ENCODE data around the gene ZFP82.

ZFP82 gene

GRCh38 chr19:36398571-36398970 lies 19.9 kb downstream of the ZFP82 start:
- no peaks in the 10 kb centered on the region for H3K27me3 Mint-ChIP-seq (ENCODE audit: low read depth)
- H3K4me3 Mint-ChIP-seq = no peak overlapping the region
- peaks cover 64% of the 10 kb centered on the region for H3K36me3 Mint-ChIP-seq (ENCODE audit: low read depth)
- no peak overlapping the region for H3K27ac Mint-ChIP-seq
- H3K4me1 Mint-ChIP-seq (ENCODE audit: low read depth) = no peaks in the 10 kb centered on the region
- peaks cover 49% of the 10 kb centered on the region for H3K9me3 Mint-ChIP-seq

DNA sequence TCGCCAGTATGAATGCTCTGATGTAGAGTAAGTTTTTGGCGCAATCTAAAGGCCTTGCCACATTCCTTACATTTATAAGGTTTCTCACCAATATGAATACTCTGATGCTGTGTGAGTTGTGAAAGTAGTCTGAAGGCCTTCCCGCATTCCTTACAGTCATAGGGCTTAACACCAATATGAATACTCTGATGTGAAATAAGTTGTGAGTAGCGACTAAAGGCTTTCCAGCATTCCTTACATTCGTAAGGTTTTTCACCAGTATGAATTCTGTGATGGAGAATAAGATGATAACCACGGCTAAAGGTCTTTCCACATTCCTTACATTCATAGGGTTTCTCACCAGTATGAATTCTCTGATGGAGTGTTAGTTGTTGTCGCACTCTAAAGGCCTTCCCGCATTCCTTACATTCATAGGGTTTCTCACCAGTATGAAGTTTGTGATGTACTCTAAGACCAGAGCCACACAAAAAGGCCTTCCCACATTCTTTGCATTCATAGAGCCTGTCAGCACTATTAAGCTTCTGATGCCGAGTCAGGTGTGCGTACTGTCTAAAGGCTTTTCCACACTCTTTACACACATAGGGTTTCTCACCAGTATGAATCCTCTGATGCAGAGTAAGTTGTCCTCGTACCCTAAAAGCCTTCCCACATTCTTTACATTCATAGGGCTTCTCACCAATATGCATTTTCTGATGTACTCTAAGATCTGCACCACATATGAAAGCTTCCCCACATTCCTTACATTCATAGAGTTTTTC lies 25.3 kb downstream of the ZFP82 start:
- peaks cover 51% of the 10 kb centered on the region for H3K36me3 Mint-ChIP-seq (ENCODE audit: low read depth)
- no peak overlapping the region for H3K4me3 Mint-ChIP-seq
- H3K27ac Mint-ChIP-seq = no peak overlapping the region

DNA sequence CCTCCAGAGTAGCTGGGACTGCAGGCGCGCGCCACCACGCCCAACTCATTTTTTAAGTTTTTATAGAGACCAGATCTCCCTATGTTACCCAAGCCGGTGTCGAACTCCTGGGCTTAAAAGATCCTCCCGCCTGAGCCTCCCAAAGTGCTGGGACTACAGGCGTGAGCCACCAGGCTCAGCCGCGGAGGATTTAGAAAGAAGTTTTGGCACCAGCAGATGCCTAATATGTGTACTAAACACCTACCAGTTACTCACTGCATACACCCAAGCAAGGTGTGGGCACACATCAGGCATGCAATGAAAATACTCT lies 39.0 kb downstream of the ZFP82 start:
- Mint-ChIP-seq H3K36me3 (ENCODE audit: low read depth) (peaks cover 2% of the 10 kb centered on the region), H3K27me3 (ENCODE audit: low read depth) (no peaks in the 10 kb centered on the region), H3K4me1 (ENCODE audit: low read depth) (peaks cover 12% of the 10 kb centered on the region), H3K4me3 (peak overlapping the region; percentile 86), H3K27ac (peak overlapping the region; percentile 36), H3K9me3 (peaks cover 18% of the 10 kb centered on the region)

More for the DNA sequence above, 25.3 kb downstream of the ZFP82 start:
- H3K27me3 Mint-ChIP-seq (ENCODE audit: low read depth) = no peaks in the 10 kb centered on the region
- no peaks in the 10 kb centered on the region for H3K4me1 Mint-ChIP-seq (ENCODE audit: low read depth)
- peaks cover 59% of the 10 kb centered on the region for H3K9me3 Mint-ChIP-seq

- no peaks in the 10 kb centered on the region for H3K27me3 Mint-ChIP-seq (ENCODE audit: low read depth)
- peaks cover 2% of the 10 kb centered on the region for H3K36me3 Mint-ChIP-seq (ENCODE audit: low read depth)
- H3K4me3 Mint-ChIP-seq = peak within 1 kb of the TSS; percentile 86
- peaks cover 18% of the 10 kb centered on the region for H3K9me3 Mint-ChIP-seq
- H3K4me1 Mint-ChIP-seq (ENCODE audit: low read depth) = peaks cover 12% of the 10 kb centered on the region
- H3K27ac Mint-ChIP-seq = peak within 1 kb of the TSS; percentile 88
Observed at GRCh38 chr19:36378625-36379509, 39.6 kb downstream of the ZFP82 start, which contains the start of gene ZFP14. Gene ZFP14, minus strand, starts transcription at chr19:36379201. Its CDS starts 11,309 bp downstream, at chr19:36367892.

- peak overlapping the region; percentile 88 for H3K27ac Mint-ChIP-seq
- H3K36me3 Mint-ChIP-seq (ENCODE audit: low read depth) = peaks cover under 1% of the 10 kb centered on the region
- H3K4me3 Mint-ChIP-seq = peak overlapping the region; percentile 86
- H3K27me3 Mint-ChIP-seq (ENCODE audit: low read depth) = no peaks in the 10 kb centered on the region
- peaks cover 12% of the 10 kb centered on the region for H3K4me1 Mint-ChIP-seq (ENCODE audit: low read depth)
- H3K9me3 Mint-ChIP-seq = peaks cover 19% of the 10 kb centered on the region
Observed at GRCh38 chr19:36377541-36378178, 40.8 kb downstream of the ZFP82 start.

DNA sequence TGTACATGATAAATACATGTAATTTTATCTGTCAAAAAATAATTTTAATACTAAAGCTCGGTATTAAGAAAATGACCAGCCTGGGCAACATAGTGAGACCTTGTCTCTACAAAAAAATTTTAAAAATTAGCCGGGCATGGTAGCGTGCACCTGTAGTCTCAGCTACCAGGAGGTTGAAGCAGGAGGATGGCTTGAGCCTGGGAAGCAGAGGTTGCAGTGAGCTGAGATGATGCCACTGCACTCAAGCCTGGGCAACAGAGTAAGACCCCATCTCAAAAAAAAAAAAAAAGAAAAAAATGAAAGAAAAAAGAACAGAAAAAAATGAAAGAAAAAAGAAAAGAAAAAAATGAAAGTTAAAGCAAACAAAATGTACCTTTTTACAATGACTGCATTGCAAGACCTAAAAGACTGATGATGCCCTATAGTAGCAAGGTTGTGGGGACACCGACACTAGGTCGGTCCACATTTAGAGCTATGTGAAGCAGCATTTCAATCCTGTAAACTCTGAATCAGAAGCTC lies 44.7 kb downstream of the ZFP82 start:
- Mint-ChIP-seq H3K36me3 (ENCODE audit: low read depth) (peaks cover 18% of the 10 kb centered on the region), H3K4me1 (ENCODE audit: low read depth) (peaks cover 11% of the 10 kb centered on the region), H3K9me3 (peaks cover 39% of the 10 kb centered on the region), H3K27me3 (ENCODE audit: low read depth) (no peaks in the 10 kb centered on the region), H3K4me3 (no peak overlapping the region), H3K27ac (no peak overlapping the region)

DNA sequence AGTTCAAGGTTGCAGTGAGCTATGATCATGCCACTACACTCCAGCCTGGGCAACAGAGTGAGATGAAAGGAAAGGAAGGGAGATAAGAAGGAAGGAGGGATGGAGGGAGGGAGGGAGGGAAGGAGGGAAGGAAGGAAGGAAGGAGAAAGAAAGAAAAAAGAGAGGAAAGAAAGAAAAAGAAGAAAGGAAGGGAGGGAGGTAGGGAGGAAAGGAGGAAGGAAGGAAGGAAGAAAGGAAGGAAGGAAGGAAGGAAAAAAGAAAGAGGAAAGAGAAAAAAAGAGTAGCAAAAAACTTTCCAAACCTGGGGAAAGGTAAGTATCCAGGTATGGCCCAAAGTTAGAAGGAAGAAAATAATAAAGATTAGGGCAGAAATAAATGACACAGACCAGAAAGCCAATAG lies 46.6 kb downstream of the ZFP82 start:
- peaks cover 30% of the 10 kb centered on the region for H3K36me3 Mint-ChIP-seq (ENCODE audit: low read depth)
- no peaks in the 10 kb centered on the region for H3K4me1 Mint-ChIP-seq (ENCODE audit: low read depth)
- H3K27me3 Mint-ChIP-seq (ENCODE audit: low read depth) = no peaks in the 10 kb centered on the region
- no peak overlapping the region for H3K27ac Mint-ChIP-seq
- H3K9me3 Mint-ChIP-seq = peaks cover 44% of the 10 kb centered on the region
- H3K4me3 Mint-ChIP-seq = no peak overlapping the region

GRCh38 chr19:36363845-36364244 lies 54.6 kb downstream of the ZFP82 start:
- Mint-ChIP-seq H3K4me3 (no peak overlapping the region), H3K9me3 (peaks cover 44% of the 10 kb centered on the region), H3K36me3 (ENCODE audit: low read depth) (peaks cover 60% of the 10 kb centered on the region), H3K27me3 (ENCODE audit: low read depth) (no peaks in the 10 kb centered on the region), H3K27ac (no peak overlapping the region), H3K4me1 (ENCODE audit: low read depth) (no peaks in the 10 kb centered on the region)

All from T-helper 1 cell treated with Interleukin-12 subunit alpha and Interleukin-12 subunit beta and Interleukin-4 antibody, amounts not matched to agents 30 μg/mL and 1 μg/mL, for 36 hours (primary cell).